OCI-LY7 (cell line): Measurements from ENCODE around the gene YIPF2.

Experiments
- CTCF ChIP-seq: fragments of 200-600 bp; sonication (generic); conservative IDR thresholded peaks from 2 replicates; pipeline ENCODE4 v1.5.1; 2014; ENCODE audit warnings: mild to moderate bottlenecking, antibody characterized with exemption, low read length, moderate library complexity, mixed read lengths
- EZH2phosphoT487 ChIP-seq: fragments of 200-600 bp; sonication (generic); IDR thresholded peaks from 2 replicates; pipeline ENCODE4 v1.6.1; 2018; ENCODE audit warnings: low read depth, borderline replicate concordance, mild to moderate bottlenecking, mixed run types, antibody characterized with exemption, low read length, moderate library complexity, mixed read lengths

GRCh38 chr19:10936661-10937084 is 8.2 kb upstream of the YIPF2 start:
- TF ChIP-seq CTCF (peak; percentile 79), EZH2phosphoT487 (no peak)
